Spleen (tissue), 7 donors: ENCODE results near the gene NDC80.

Source experiments
- POLR2A ChIP-seq, 3 donors: fragments of 450-650 bp; IDR thresholded peaks; one replicate each; pipeline ENCODE4 v1.5.1; 2017; ENCODE audit warnings: antibody characterized with exemption in 3 of 3, mild to moderate bottlenecking in 1 of 3
- TF ChIP-seq, protein P1 (sequence below), 11 experiments: fragments of 200-600 bp in 7 of 11; fragments of 450-650 bp in 4 of 11; sonication (generic) in 4 of 11; IDR thresholded peaks in 8 of 11; conservative IDR thresholded peaks in 3 of 11; 1 replicate in 7 of 11; 2 replicates in 4 of 11; pipeline versions ENCODE4 v1.4.0 to v1.8.0; 2016 to 2021; ENCODE audit warnings: antibody characterized with exemption in 11 of 11, inconsistent platforms in 4 of 11, mild to moderate bottlenecking in 1 of 11
- donor health status: DM: no; HTN: no; CAD: no; lungs with moderate emphysema.
- donor health status: DM: no; HTN: no; CAD: no.
- donor health status: DM: no; HTN: no; CAD: no.

DNA sequence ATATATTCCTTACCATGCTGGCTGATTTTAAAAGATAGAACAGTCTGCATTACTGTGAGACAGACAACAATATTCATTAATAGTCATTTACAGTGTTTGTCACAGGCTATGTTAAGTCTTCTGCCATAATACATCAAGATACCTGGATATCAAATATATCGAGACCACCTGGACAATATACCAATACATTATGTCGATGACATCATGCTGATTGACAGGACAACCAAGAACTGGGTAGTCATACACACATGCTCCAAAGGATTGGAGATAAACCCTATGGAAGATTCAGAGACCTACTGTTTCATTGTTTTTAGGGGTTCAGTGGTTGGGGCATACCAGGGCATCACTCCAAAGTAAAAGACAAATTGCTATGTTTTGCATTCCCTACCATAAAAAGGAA, 57.6 kb downstream of the NDC80 start:
- TF ChIP-seq, protein P1, sequence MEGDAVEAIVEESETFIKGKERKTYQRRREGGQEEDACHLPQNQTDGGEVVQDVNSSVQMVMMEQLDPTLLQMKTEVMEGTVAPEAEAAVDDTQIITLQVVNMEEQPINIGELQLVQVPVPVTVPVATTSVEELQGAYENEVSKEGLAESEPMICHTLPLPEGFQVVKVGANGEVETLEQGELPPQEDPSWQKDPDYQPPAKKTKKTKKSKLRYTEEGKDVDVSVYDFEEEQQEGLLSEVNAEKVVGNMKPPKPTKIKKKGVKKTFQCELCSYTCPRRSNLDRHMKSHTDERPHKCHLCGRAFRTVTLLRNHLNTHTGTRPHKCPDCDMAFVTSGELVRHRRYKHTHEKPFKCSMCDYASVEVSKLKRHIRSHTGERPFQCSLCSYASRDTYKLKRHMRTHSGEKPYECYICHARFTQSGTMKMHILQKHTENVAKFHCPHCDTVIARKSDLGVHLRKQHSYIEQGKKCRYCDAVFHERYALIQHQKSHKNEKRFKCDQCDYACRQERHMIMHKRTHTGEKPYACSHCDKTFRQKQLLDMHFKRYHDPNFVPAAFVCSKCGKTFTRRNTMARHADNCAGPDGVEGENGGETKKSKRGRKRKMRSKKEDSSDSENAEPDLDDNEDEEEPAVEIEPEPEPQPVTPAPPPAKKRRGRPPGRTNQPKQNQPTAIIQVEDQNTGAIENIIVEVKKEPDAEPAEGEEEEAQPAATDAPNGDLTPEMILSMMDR (IDR thresholded peaks at IDR 0.05 in 8 of 11, conservative IDR thresholded peaks at IDR 0.05 in 3 of 11), result no peak
- TF ChIP-seq POLR2A (IDR thresholded peaks at IDR 0.05), result no peak
